AG04449 (cell line): Measurements from ENCODE around the gene TRIOBP.
A peak's percentile ranks its signal among the peaks of the same experiment; 100 is the strongest.

Experiments
- CTCF ChIA-PET: fragments of 350-600 bp; formaldehyde crosslinking; extraction: SDS; loops from one replicate; lab custom pipeline; 2021; ENCODE audit warnings: antibody characterized with exemption; lab: Yijun Ruan, JAX
- POLR2A ChIA-PET: fragments of 400-600, 350-600 bp; formaldehyde crosslinking; extraction: SDS; loops from one replicate; lab custom pipeline; 2020; ENCODE audit warnings: antibody characterized with exemption, inconsistent platforms; lab: Yijun Ruan, JAX
- DNase-seq: peaks from one replicate; pipeline ENCODE4 v3.0.0-alpha.2; 2010; ENCODE audit warnings: low read depth, low spot score
- H3K4me3 ChIP-seq: 2 replicates; pipeline ENCODE4 v1.5.1; 2011; ENCODE audit warnings: low read depth, mild to moderate bottlenecking, control low read depth, low read length
- CTCF ChIP-seq: IDR thresholded peaks from one replicate; pipeline ENCODE4 v1.5.1; 2011; ENCODE audit warnings: mild to moderate bottlenecking, moderate library complexity, low read length, control low read depth, inconsistent platforms; ENCODE audit not compliant: insufficient read depth; ENCODE audit errors: missing control alignments

TRIOBP gene

GRCh38 chr22:37745548-37746365 lies 48.9 kb downstream of the TRIOBP start:
- peak; percentile 17 for DNase-seq
- no peak for TF ChIP-seq CTCF
- POLR2A ChIA-PET = no interaction called here
- peak overlapping the region; percentile 85 for H3K4me3 ChIP-seq
- CTCF ChIA-PET = no interaction called here

- DNase-seq = no peak
- ChIA-PET POLR2A (no interaction called here), CTCF (no interaction called here)
These were observed 49.7 kb downstream of the TRIOBP start for GRCh38 chr22:37746366-37747079.

GRCh38 chr22:37747080-37747714 lies 50.3 kb downstream of the TRIOBP start:
- POLR2A ChIA-PET = interaction anchor here (1.0 kb wide), 1 partner anchor 60 kb away, joined by 4 read pairs; the partner anchor contains the start of gene GCAT
- no peak for TF ChIP-seq CTCF
- CTCF ChIA-PET = interaction anchor here (1.4 kb wide), 1 partner anchor 105 kb away, joined by 7 read pairs; no protein-coding TSS in a partner anchor
- peak overlapping the region; percentile 85 for H3K4me3 ChIP-seq
- DNase-seq = no peak

More at GRCh38 chr22:37746366-37747079, 49.7 kb downstream of the TRIOBP start:
- no peak for TF ChIP-seq CTCF
- peak overlapping the region; percentile 85 for H3K4me3 ChIP-seq

- H3K4me3 ChIP-seq = peak overlapping the region; percentile 85
These were observed 50.9 kb downstream of the TRIOBP start for GRCh38 chr22:37747715-37748100.

GRCh38 chr22:37748659-37749058 lies 51.8 kb downstream of the TRIOBP start:
- TF ChIP-seq CTCF = no peak
- peak overlapping the region; percentile 3; the same call in 1 of the 2 replicates for H3K4me3 ChIP-seq
- ChIA-PET POLR2A (no interaction called here), CTCF (interaction anchor here (1.2 to 1.4 kb wide), 3 partner anchors 54 to 106 kb away, joined by 3 to 7 read pairs (median 3); no protein-coding TSS in a partner anchor)
- DNase-seq = no peak

More at GRCh38 chr22:37747715-37748100, 50.9 kb downstream of the TRIOBP start:
- ChIA-PET CTCF (interaction anchor here (1.4 kb wide), 1 partner anchor 105 kb away, joined by 7 read pairs; no protein-coding TSS in a partner anchor), POLR2A (interaction anchor here (1.0 kb wide), 1 partner anchor 60 kb away, joined by 4 read pairs; the partner anchor contains the start of gene GCAT)
- no peak for TF ChIP-seq CTCF
- DNase-seq = no peak
